GM19238 (cell line): Measurements from ENCODE around the gene SRP68.
"Not testable (repeated sequence)": the region's sequence is repeated elsewhere in the genome, so short reads cannot be mapped to it uniquely, and the experiment has no call there.

Source experiments
- DNase-seq: peaks from one replicate; pipeline ENCODE4 v3.0.0; 2011; ENCODE audit warnings: low spot score; ENCODE audit not compliant: insufficient read length

SRP68 gene

GRCh38 chr17:76076765-76077583 lies 4.7 kb upstream of the SRP68 start:
- no peak for DNase-seq

GRCh38 chr17:76076146-76076764 lies 3.9 kb upstream of the SRP68 start:
- no peak for DNase-seq

- no peak for DNase-seq
These were observed 3.2 kb upstream of the SRP68 start for GRCh38 chr17:76075364-76076145.

- DNase-seq: no peak
These were observed 2.4 kb upstream of the SRP68 start, which contains the start of gene GALR2 for GRCh38 chr17:76074390-76075363. TSS of gene GALR2 (plus strand) at chr17:76074781. CDS start at chr17:76074884, 103 bp downstream.

- DNase-seq: no peak
These were observed 678 bp downstream of the SRP68 start for GRCh38 chr17:76071531-76072147.

- DNase-seq: no peak
These were observed 6.5 kb downstream of the SRP68 start for GRCh38 chr17:76065775-76066174.

- DNase-seq: no peak
These were observed 8.3 kb downstream of the SRP68 start for GRCh38 chr17:76063875-76064546.

- DNase-seq: not testable (repeated sequence)
These were observed 14.1 kb downstream of the SRP68 start for GRCh38 chr17:76058264-76058663.

- no peak for DNase-seq
These were observed 15.4 kb downstream of the SRP68 start for GRCh38 chr17:76056882-76057281.

GRCh38 chr17:76054112-76054476 lies 18.2 kb downstream of the SRP68 start:
- no peak for DNase-seq

GRCh38 chr17:76053246-76054111 lies 18.8 kb downstream of the SRP68 start:
- DNase-seq: no peak

- no peak for DNase-seq
These were observed 20.8 kb downstream of the SRP68 start for GRCh38 chr17:76051561-76051960.

- no peak for DNase-seq
These were observed 21.5 kb downstream of the SRP68 start for GRCh38 chr17:76050538-76051467.

GRCh38 chr17:76049836-76050537 lies 22.3 kb downstream of the SRP68 start:
- no peak for DNase-seq

GRCh38 chr17:76049239-76049638 lies 23.1 kb downstream of the SRP68 start:
- no peak for DNase-seq

GRCh38 chr17:76048711-76049110 lies 23.6 kb downstream of the SRP68 start:
- DNase-seq: no peak

GRCh38 chr17:76048025-76048605 lies 24.2 kb downstream of the SRP68 start:
- no peak for DNase-seq
